HepG2 (cell line): ENCODE results near the gene RMI2. TPM values are rescaled to one million over a fixed set of nuclear protein-coding genes. Genes with fewer than 3 reads are reported as not detected.

Experiments
- GRHL1 ChIP-seq: sonication (generic); formaldehyde crosslinking; conservative IDR thresholded peaks from 2 replicates; pipeline ENCODE4 v1.8.0; 2022; ENCODE audit warnings: missing genetic modification reagents
- MEF2D ChIP-seq: sonication (generic); formaldehyde crosslinking; IDR thresholded peaks from 2 replicates; pipeline ENCODE4 v1.5.1; 2020; ENCODE audit warnings: mild to moderate bottlenecking, missing genetic modification reagents
- MEIS2 ChIP-seq: sonication (generic); formaldehyde crosslinking; IDR thresholded peaks from 2 replicates; pipeline ENCODE4 v1.9.0; 2021; ENCODE audit warnings: mild to moderate bottlenecking, missing genetic modification reagents
- NONO ChIP-seq, 2 experiments: fragments of 450-650 bp in 1 of 2; sonication (generic) in 1 of 2; formaldehyde crosslinking in 1 of 2; IDR thresholded peaks in 1 of 2; conservative IDR thresholded peaks in 1 of 2; 2 replicates each; pipeline versions ENCODE4 v1.6.1 to v1.8.0; 2017 to 2022; ENCODE audit warnings: mild to moderate bottlenecking in 1 of 2, missing genetic modification reagents in 1 of 2, moderate library complexity in 1 of 2
- PATZ1 ChIP-seq: sonication (generic); formaldehyde crosslinking; IDR thresholded peaks from 2 replicates; pipeline ENCODE4 v1.4.0; 2020; ENCODE audit warnings: missing genetic modification reagents
- PBX3 ChIP-seq: sonication (generic); formaldehyde crosslinking; IDR thresholded peaks from 2 replicates; pipeline ENCODE4 v1.8.1; 2023; ENCODE audit warnings: missing genetic modification reagents, inconsistent platforms, borderline replicate concordance
- PPARG ChIP-seq: conservative IDR thresholded peaks from 2 replicates; pipeline ENCODE4 v1.6.1; 2016; ENCODE audit warnings: missing biosample characterization, missing genetic modification reagents
- RBM22 ChIP-seq: fragments of 200-400 bp; formaldehyde crosslinking; optimal IDR thresholded peaks from 2 replicates; pipeline ENCODE3; 2017; ENCODE audit warnings: mild to moderate bottlenecking, low read length, moderate library complexity
- RBM39 ChIP-seq: fragments of 200-400 bp; formaldehyde crosslinking; IDR thresholded peaks from one replicate; pipeline ENCODE4 v1.6.1; 2018; ENCODE audit warnings: antibody characterized with exemption, mild to moderate bottlenecking, low read depth, low read length; ENCODE audit not compliant: poor library complexity, severe bottlenecking
- RNF2 ChIP-seq: fragments of 450-650 bp; conservative IDR thresholded peaks from 2 replicates; pipeline ENCODE4 v1.6.1; 2016; ENCODE audit warnings: low read depth
- TARDBP ChIP-seq: sonication (generic); formaldehyde crosslinking; IDR thresholded peaks from 2 replicates; pipeline ENCODE4 v1.8.0; 2022; ENCODE audit warnings: mild to moderate bottlenecking, missing genetic modification reagents
- ZBTB42 ChIP-seq: sonication (generic); formaldehyde crosslinking; IDR thresholded peaks from 2 replicates; pipeline ENCODE4 v1.5.0; 2020; ENCODE audit warnings: mild to moderate bottlenecking, missing genetic modification reagents
- ZFAT ChIP-seq: sonication (generic); formaldehyde crosslinking; conservative IDR thresholded peaks from 2 replicates; pipeline ENCODE4 v1.8.1; 2023; ENCODE audit warnings: missing genetic modification reagents, inconsistent platforms
- ZNF17 ChIP-seq: sonication (generic); formaldehyde crosslinking; IDR thresholded peaks from 2 replicates; pipeline ENCODE4 v1.5.0; 2020; ENCODE audit warnings: mild to moderate bottlenecking, missing genetic modification reagents
- ZNF3 ChIP-seq: IDR thresholded peaks from 2 replicates; pipeline ENCODE4 v1.7.0; 2017; ENCODE audit warnings: inconsistent platforms
- ZNF709 ChIP-seq: sonication (generic); formaldehyde crosslinking; IDR thresholded peaks from 2 replicates; pipeline ENCODE4 v1.5.0; 2020; ENCODE audit warnings: mild to moderate bottlenecking, missing genetic modification reagents
- ZNF737 ChIP-seq: sonication (generic); formaldehyde crosslinking; IDR thresholded peaks from 2 replicates; pipeline ENCODE4 v1.5.0; 2020; ENCODE audit warnings: missing genetic modification reagents, mild to moderate bottlenecking, borderline replicate concordance
- ZNF878 ChIP-seq: sonication (generic); formaldehyde crosslinking; IDR thresholded peaks from 2 replicates; pipeline ENCODE4 v1.8.1; 2023; ENCODE audit warnings: mild to moderate bottlenecking, missing genetic modification reagents, moderate library complexity
- ZNF883 ChIP-seq: sonication (generic); formaldehyde crosslinking; IDR thresholded peaks from 2 replicates; pipeline ENCODE4 v1.5.1; 2020; ENCODE audit warnings: mild to moderate bottlenecking, missing genetic modification reagents; ENCODE audit errors: not compliant biosample characterization
- polyA plus RNA-seq, 8 experiments: library from polyadenylated mRNA; depleted of rRNA in 3 of 8; stranded (reverse) in 7 of 8; unstranded in 1 of 8; fragments of >200 nt; fragmentation: Illumina TruSeq in 4 of 8; extraction: Trizol in 4 of 8; gene quantifications; 2 replicates each; pipeline versions ENCODE4 v1.2.1 to v1.2.3, GENCODE V29; 2011 to 2016; ENCODE audit warnings: low read depth in 4 of 8, missing spikeins in 1 of 8, mixed read lengths in 1 of 8; ENCODE audit not compliant: insufficient read depth in 1 of 8
- total RNA-seq, 5 experiments: library from RNA; depleted of rRNA; stranded (reverse); fragments of >200 nt; fragmentation: Illumina TruSeq; extraction: Trizol; gene quantifications; 2 replicates each; pipeline ENCODE4 v1.2.3, GENCODE V29; 2016; ENCODE audit warnings: low read depth in 1 of 5
- TF ChIP-seq, protein P1 (sequence below): sonication (generic); formaldehyde crosslinking; IDR thresholded peaks from 2 replicates; pipeline ENCODE4 v1.5.1; 2020; ENCODE audit warnings: missing genetic modification reagents, mild to moderate bottlenecking, borderline replicate concordance
- TF ChIP-seq, protein P2 (sequence below): IDR thresholded peaks from 2 replicates; pipeline ENCODE4 v1.6.1; 2012; ENCODE audit warnings: inconsistent platforms

RMI2 gene
- total and polyA plus RNA-seq, 2 of the 13 experiments (the other 11 are each of a cell fraction or from before 2014, with no cell fraction given) = 24.5 to 55.7 TPM

DNA sequence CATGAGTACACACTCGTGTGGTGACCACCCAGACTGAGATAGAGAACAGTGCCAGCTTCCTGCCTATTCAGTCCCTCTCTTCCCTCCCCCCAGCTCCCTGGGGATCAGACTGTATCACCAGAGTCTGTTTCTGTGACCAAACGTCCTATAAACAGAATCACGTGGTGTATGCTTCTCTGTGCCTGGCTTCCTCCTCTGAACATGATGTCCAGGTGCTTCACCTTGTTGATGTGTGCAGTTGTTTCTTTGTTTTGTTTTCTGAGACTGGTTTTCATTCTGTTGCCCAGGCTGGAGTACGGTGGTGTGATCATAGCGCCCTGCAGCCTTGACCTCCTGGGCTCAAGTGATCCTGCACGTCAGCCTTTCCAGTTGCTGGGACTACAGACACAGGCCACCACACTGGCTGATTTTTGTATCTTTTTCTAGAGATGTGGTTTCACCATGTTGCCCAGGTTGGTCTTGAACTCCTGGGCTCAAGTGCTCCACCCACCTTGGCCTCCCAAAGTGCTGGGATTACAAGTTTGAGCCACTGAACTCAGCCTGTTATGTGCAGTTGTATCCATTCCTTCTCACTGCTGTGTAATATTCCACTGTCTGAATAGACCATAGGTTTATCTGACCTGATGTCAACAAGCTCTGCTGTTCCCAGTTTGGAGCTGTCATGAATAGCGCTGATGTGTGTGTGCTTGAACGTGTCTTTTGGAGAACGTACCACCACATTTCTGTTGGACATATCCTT, 35.2 kb upstream of the RMI2 start (continued):
- TF ChIP-seq ZNF3 (CRISPR knock-in tag) = peak; percentile 40
- TF ChIP-seq, protein P1, sequence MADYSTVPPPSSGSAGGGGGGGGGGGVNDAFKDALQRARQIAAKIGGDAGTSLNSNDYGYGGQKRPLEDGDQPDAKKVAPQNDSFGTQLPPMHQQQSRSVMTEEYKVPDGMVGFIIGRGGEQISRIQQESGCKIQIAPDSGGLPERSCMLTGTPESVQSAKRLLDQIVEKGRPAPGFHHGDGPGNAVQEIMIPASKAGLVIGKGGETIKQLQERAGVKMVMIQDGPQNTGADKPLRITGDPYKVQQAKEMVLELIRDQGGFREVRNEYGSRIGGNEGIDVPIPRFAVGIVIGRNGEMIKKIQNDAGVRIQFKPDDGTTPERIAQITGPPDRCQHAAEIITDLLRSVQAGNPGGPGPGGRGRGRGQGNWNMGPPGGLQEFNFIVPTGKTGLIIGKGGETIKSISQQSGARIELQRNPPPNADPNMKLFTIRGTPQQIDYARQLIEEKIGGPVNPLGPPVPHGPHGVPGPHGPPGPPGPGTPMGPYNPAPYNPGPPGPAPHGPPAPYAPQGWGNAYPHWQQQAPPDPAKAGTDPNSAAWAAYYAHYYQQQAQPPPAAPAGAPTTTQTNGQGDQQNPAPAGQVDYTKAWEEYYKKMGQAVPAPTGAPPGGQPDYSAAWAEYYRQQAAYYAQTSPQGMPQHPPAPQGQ (CRISPR knock-in tag) = 0 out of 2 replicates have a peak, but pooled peaks have one; percentile 90
- no peak; the same call in 1 of the 2 replicates for TF ChIP-seq PPARG
- TF ChIP-seq RNF2 = no peak
- TF ChIP-seq ZNF737 (CRISPR knock-in tag) = no peak
- TF ChIP-seq MEF2D (CRISPR knock-in tag) = peak; percentile 78; the same call in 1 of the 2 replicates
- peak; percentile 63; the same call in 1 of the 2 replicates for TF ChIP-seq ZNF878 (CRISPR knock-in tag)
- TF ChIP-seq GRHL1 (CRISPR knock-in tag) = no peak
- TF ChIP-seq RBM22 = no peak
- TF ChIP-seq PATZ1 (CRISPR knock-in tag) = 0 out of 2 replicates have a peak, but pooled peaks have one; percentile 52
- TF ChIP-seq MEIS2 (CRISPR knock-in tag) = no peak
- TF ChIP-seq TARDBP = peak; percentile 84; the same call in 1 of the 2 replicates
- no peak for TF ChIP-seq ZNF709
- TF ChIP-seq PBX3 (CRISPR knock-in tag) = no peak
- no peak for TF ChIP-seq ZNF17
- TF ChIP-seq ZFAT (CRISPR knock-in tag) = no peak
- TF ChIP-seq ZBTB42 (CRISPR knock-in tag) = 0 out of 2 replicates have a peak, but pooled peaks have one; percentile 85
- no peak for TF ChIP-seq NONO (IDR thresholded peaks at IDR 0.05)
- peak; percentile 82; the same call in 1 of the 2 replicates for TF ChIP-seq NONO (CRISPR knock-in tag; conservative IDR thresholded peaks at IDR 0.05)
- no peak for TF ChIP-seq RBM39
- TF ChIP-seq, protein P2, sequence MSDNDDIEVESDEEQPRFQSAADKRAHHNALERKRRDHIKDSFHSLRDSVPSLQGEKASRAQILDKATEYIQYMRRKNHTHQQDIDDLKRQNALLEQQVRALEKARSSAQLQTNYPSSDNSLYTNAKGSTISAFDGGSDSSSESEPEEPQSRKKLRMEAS = peak; percentile 76
- TF ChIP-seq ZNF883 (CRISPR knock-in tag) = peak; percentile 82
